ENCODE measurements around the gene DDIT3.

The DDIT3 gene

GRCh38 chr12:57479376-57480115 is 40.8 kb downstream of the DDIT3 start, which contains the start of gene ARHGAP9:
TSS of gene ARHGAP9 (minus strand) at chr12:57479866. CDS start at chr12:57479406, 460 bp downstream.
- no peak for DNase-seq

- DNase-seq: no peak
Measured at GRCh38 chr12:57479043-57479375, 41.3 kb downstream of the DDIT3 start.

- DNase-seq: no peak
Measured at GRCh38 chr12:57477710-57478681, 42.3 kb downstream of the DDIT3 start.

GRCh38 chr12:57476993-57477709 is 43.2 kb downstream of the DDIT3 start:
- no peak for DNase-seq

- no peak for DNase-seq
Measured at GRCh38 chr12:57476162-57476992, 43.9 kb downstream of the DDIT3 start.

- no peak for DNase-seq
Measured at GRCh38 chr12:57475271-57476161, 44.8 kb downstream of the DDIT3 start.

- no peak for DNase-seq
Measured at GRCh38 chr12:57474862-57475261, 45.5 kb downstream of the DDIT3 start.

- DNase-seq: no peak
Measured at GRCh38 chr12:57474430-57474829, 45.9 kb downstream of the DDIT3 start.

- no peak for DNase-seq
Measured at GRCh38 chr12:57473886-57474285, 46.4 kb downstream of the DDIT3 start.

GRCh38 chr12:57473392-57473791 is 46.9 kb downstream of the DDIT3 start:
- no peak for DNase-seq

GRCh38 chr12:57472391-57472790 is 47.9 kb downstream of the DDIT3 start:
- no peak for DNase-seq

GRCh38 chr12:57471661-57472060 is 48.7 kb downstream of the DDIT3 start:
- no peak for DNase-seq

- DNase-seq: no peak
Measured at GRCh38 chr12:57470970-57471656, 49.2 kb downstream of the DDIT3 start.

- DNase-seq: no peak
Measured at GRCh38 chr12:57470286-57470969, 49.9 kb downstream of the DDIT3 start.

- DNase-seq: no peak
Measured at GRCh38 chr12:57469296-57470164, 50.8 kb downstream of the DDIT3 start.

- no peak for DNase-seq
Measured at GRCh38 chr12:57467915-57468314, 52.4 kb downstream of the DDIT3 start.

GRCh38 chr12:57467212-57467874 is 53.0 kb downstream of the DDIT3 start:
- no peak for DNase-seq
